Dermis lymphatic vessel endothelial cell (primary cell): ENCODE results near the gene BTC. TPM values are rescaled to one million over a fixed set of nuclear protein-coding genes. Genes with fewer than 3 reads are reported as not detected.

ENCODE experiments used
- total RNA-seq: library from RNA; depleted of rRNA; stranded (reverse); fragments of >200 nt; gene quantifications from 2 replicates; pipeline ENCODE4 v1.2.1, GENCODE V29; 2014

Gene BTC, protein sequence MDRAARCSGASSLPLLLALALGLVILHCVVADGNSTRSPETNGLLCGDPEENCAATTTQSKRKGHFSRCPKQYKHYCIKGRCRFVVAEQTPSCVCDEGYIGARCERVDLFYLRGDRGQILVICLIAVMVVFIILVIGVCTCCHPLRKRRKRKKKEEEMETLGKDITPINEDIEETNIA
- total RNA-seq: not detected in 2 replicates

GRCh38 chr4:74794382-74795010, at the start of gene BTC:
TSS of gene BTC (minus strand) at chr4:74794523. CDS start at chr4:74794325, 198 bp downstream.

Other genes starting within 250 kb of the BTC start
- under 0.01 and 0.11 TPM in 2 replicates for gene PARM1, start 138.6 kb upstream of the BTC start, total RNA-seq